WTC11 (cell line): Measurements from ENCODE around the gene NKX2-4. TPM values are rescaled to one million over a fixed set of nuclear protein-coding genes. Genes with fewer than 3 reads are reported as not detected.

Experiments used
- ATAC-seq: fragments of 200-7000 bp; cut with Tn5 transposase; 2 replicates; pipeline ENCODE4 v1.10.0; 2021; ENCODE audit warnings: mild to moderate bottlenecking, moderate library complexity
- CTCF ChIA-PET: fragments of 300-600 bp; sonication (Branson Sonifier 250); formaldehyde crosslinking; loops from one replicate; lab custom pipeline; 2021; ENCODE audit warnings: antibody characterized with exemption; lab: Charles Lee
- POLR2A ChIA-PET: fragments of 350-600 bp; sonication (Branson Sonifier 250); formaldehyde crosslinking; loops from one replicate; lab custom pipeline; 2021; ENCODE audit warnings: antibody characterized with exemption; lab: Charles Lee
- DNase-seq: peaks from one replicate; pipeline ENCODE4 v3.0.0; 2021; ENCODE audit warnings: low spot score
- H3K27ac Mint-ChIP-seq: 2 replicates; pipeline ENCODE4 v1.8.0; 2021; ENCODE audit warnings: mixed read lengths
- H3K27me3 Mint-ChIP-seq: 2 replicates; pipeline ENCODE4 v1.8.0; 2021; ENCODE audit warnings: low read depth, mild to moderate bottlenecking, moderate library complexity, mixed read lengths
- H3K36me3 Mint-ChIP-seq: 2 replicates; pipeline ENCODE4 v1.8.0; 2021; ENCODE audit warnings: mixed read lengths
- H3K4me1 Mint-ChIP-seq: 2 replicates; pipeline ENCODE4 v1.8.0; 2022; ENCODE audit warnings: mixed read lengths
- H3K4me3 Mint-ChIP-seq: 2 replicates; pipeline ENCODE4 v1.8.0; 2021; ENCODE audit warnings: mild to moderate bottlenecking, moderate library complexity, mixed read lengths
- H3K9me3 Mint-ChIP-seq: 2 replicates; pipeline ENCODE4 v1.8.0; 2021; ENCODE audit warnings: mixed read lengths
- AR ChIP-seq: fragments of 250-450 bp; sonication (Bioruptor Pico); IDR thresholded peaks from 2 replicates; pipeline ENCODE4 v1.9.0; 2021; ENCODE audit warnings: mild to moderate bottlenecking
- ARID4B ChIP-seq: sonication (generic); formaldehyde crosslinking; IDR thresholded peaks from 2 replicates; pipeline ENCODE4 v1.8.0; 2023; ENCODE audit warnings: missing genetic modification reagents, mild to moderate bottlenecking, borderline replicate concordance
- ATF1 ChIP-seq: sonication (generic); formaldehyde crosslinking; IDR thresholded peaks from 2 replicates; pipeline ENCODE4 v1.8.1; 2023; ENCODE audit warnings: mild to moderate bottlenecking, moderate library complexity, missing genetic modification reagents
- CREB1 ChIP-seq: sonication (generic); formaldehyde crosslinking; IDR thresholded peaks from 2 replicates; pipeline ENCODE4 v1.8.0; 2023; ENCODE audit warnings: mild to moderate bottlenecking, missing genetic modification reagents
- E2F1 ChIP-seq: sonication (generic); formaldehyde crosslinking; IDR thresholded peaks from 2 replicates; pipeline ENCODE4 v1.8.0; 2022; ENCODE audit warnings: mild to moderate bottlenecking, missing genetic modification reagents
- ETV6 ChIP-seq: sonication (generic); formaldehyde crosslinking; IDR thresholded peaks from 2 replicates; pipeline ENCODE4 v1.8.1; 2022; ENCODE audit warnings: mild to moderate bottlenecking, missing genetic modification reagents
- FOXP4 ChIP-seq: sonication (generic); formaldehyde crosslinking; IDR thresholded peaks from 2 replicates; pipeline ENCODE4 v1.8.0; 2022; ENCODE audit warnings: mild to moderate bottlenecking, missing genetic modification reagents
- NFATC4 ChIP-seq: fragments of 250-450 bp; sonication (Bioruptor Pico); IDR thresholded peaks from 2 replicates; pipeline ENCODE4 v1.9.0; 2021; ENCODE audit warnings: mild to moderate bottlenecking
- OVOL2 ChIP-seq: fragments of 250-450 bp; sonication (Bioruptor Pico); IDR thresholded peaks from 2 replicates; pipeline ENCODE4 v1.9.0; 2021; ENCODE audit warnings: mild to moderate bottlenecking, borderline replicate concordance
- SMAD3 ChIP-seq: sonication (generic); formaldehyde crosslinking; IDR thresholded peaks from 2 replicates; pipeline ENCODE4 v1.8.0; 2022; ENCODE audit warnings: missing genetic modification reagents, mild to moderate bottlenecking, borderline replicate concordance
- TCF7 ChIP-seq: sonication (generic); formaldehyde crosslinking; IDR thresholded peaks from 2 replicates; pipeline ENCODE4 v1.8.0; 2022; ENCODE audit warnings: mild to moderate bottlenecking, low read depth, missing genetic modification reagents, moderate library complexity
- TP53 ChIP-seq: sonication (generic); formaldehyde crosslinking; IDR thresholded peaks from 2 replicates; pipeline ENCODE4 v1.8.1; 2023; ENCODE audit warnings: mild to moderate bottlenecking, missing genetic modification reagents
- ZNF219 ChIP-seq: sonication (generic); formaldehyde crosslinking; IDR thresholded peaks from 2 replicates; pipeline ENCODE4 v1.8.0; 2023; ENCODE audit warnings: missing genetic modification reagents, mild to moderate bottlenecking, borderline replicate concordance
- ZNF263 ChIP-seq: sonication (generic); formaldehyde crosslinking; IDR thresholded peaks from 2 replicates; pipeline ENCODE4 v1.8.1; 2022; ENCODE audit warnings: low read depth, mild to moderate bottlenecking, moderate library complexity, missing genetic modification reagents
- ZNF416 ChIP-seq: fragments of 250-450 bp; sonication (Bioruptor Pico); IDR thresholded peaks from 2 replicates; pipeline ENCODE4 v1.9.0; 2021; ENCODE audit warnings: mild to moderate bottlenecking, inconsistent platforms
- ZNF532 ChIP-seq: fragments of 250-450 bp; sonication (Bioruptor Pico); IDR thresholded peaks from 2 replicates; pipeline ENCODE4 v1.9.0; 2021; ENCODE audit warnings: mild to moderate bottlenecking, borderline replicate concordance
- total RNA-seq: library from RNA; stranded (reverse); gene quantifications from 3 replicates; pipeline ENCODE4 v1.2.3, GENCODE V29; 2021

NKX2-4 gene
- total RNA-seq, 1 experiment from 2014 or later = 0.07 TPM

- no peak for TF ChIP-seq NFATC4 (CRISPR knock-in tag)
- no peak for TF ChIP-seq ZNF219 (CRISPR knock-in tag)
- TF ChIP-seq TP53 (CRISPR knock-in tag) = no peak
- no peak for TF ChIP-seq FOXP4 (CRISPR knock-in tag)
- TF ChIP-seq TCF7 (CRISPR knock-in tag) = no peak
- no peak for TF ChIP-seq CREB1 (CRISPR knock-in tag)
- TF ChIP-seq ETV6 (CRISPR knock-in tag) = no peak
- TF ChIP-seq OVOL2 (CRISPR knock-in tag) = no peak
- no peak for TF ChIP-seq ZNF532
- Mint-ChIP-seq H3K27me3 (no peaks in the 10 kb centered on the region), H3K4me1 (no peaks in the 10 kb centered on the region), H3K9me3 (no peaks in the 10 kb centered on the region), H3K27ac (no peak overlapping the region), H3K4me3 (no peak overlapping the region), H3K36me3 (peaks cover 48% of the 10 kb centered on the region)
- CTCF ChIA-PET = interaction anchor here (1.3 kb wide), 1 partner anchor 120 kb away, joined by 3 read pairs; no protein-coding TSS in a partner anchor
- no peak for ATAC-seq
- POLR2A ChIA-PET = no interaction called here
- no peak for DNase-seq
Measured at GRCh38 chr20:21356386-21356785, 40.9 kb downstream of the NKX2-4 start.

GRCh38 chr20:21355981-21356380 is 41.3 kb downstream of the NKX2-4 start:
- Mint-ChIP-seq H3K9me3 (no peaks in the 10 kb centered on the region), H3K36me3 (peaks cover 44% of the 10 kb centered on the region), H3K27me3 (no peaks in the 10 kb centered on the region), H3K4me3 (no peak overlapping the region), H3K4me1 (no peaks in the 10 kb centered on the region), H3K27ac (no peak overlapping the region)
- ATAC-seq = no peak
- DNase-seq = no peak
- no peak for TF ChIP-seq ZNF263 (CRISPR knock-in tag)
- no peak for TF ChIP-seq ARID4B (CRISPR knock-in tag)
- TF ChIP-seq ATF1 (CRISPR knock-in tag) = no peak
- ChIA-PET POLR2A (no interaction called here), CTCF (interaction anchor here (1.3 kb wide), 1 partner anchor 120 kb away, joined by 3 read pairs; no protein-coding TSS in a partner anchor)

- CTCF ChIA-PET = interaction anchor here (0.6 to 2.4 kb wide), 4 partner anchors 11 to 326 kb away, joined by 3 to 11 read pairs (median 4); no protein-coding TSS in a partner anchor
- no peak for ATAC-seq
- TF ChIP-seq AR (no peak), SMAD3 (CRISPR knock-in tag) (no peak), E2F1 (CRISPR knock-in tag) (no peak), OVOL2 (CRISPR knock-in tag) (no peak), ZNF416 (CRISPR knock-in tag) (no peak)
Measured at GRCh38 chr20:21353236-21353635, 44.1 kb downstream of the NKX2-4 start.

More at GRCh38 chr20:21353236-21353635, 44.1 kb downstream of the NKX2-4 start:
- no peak overlapping the region for H3K4me3 Mint-ChIP-seq
- POLR2A ChIA-PET = no interaction called here
- no peak for DNase-seq
- H3K9me3 Mint-ChIP-seq = no peaks in the 10 kb centered on the region
- H3K27me3 Mint-ChIP-seq = no peaks in the 10 kb centered on the region
- H3K4me1 Mint-ChIP-seq = no peaks in the 10 kb centered on the region
- H3K36me3 Mint-ChIP-seq = peaks cover 43% of the 10 kb centered on the region
- no peak overlapping the region for H3K27ac Mint-ChIP-seq
